Nephron (organoid): ENCODE data around the gene ELK4.

Experiments
- H3K27ac Mint-ChIP-seq, 3 experiments: 2 replicates each; pipeline ENCODE4 v1.8.0; 2020; ENCODE audit warnings: mixed read lengths in 3 of 3, mild to moderate bottlenecking in 2 of 3, moderate library complexity in 1 of 3
- H3K27me3 Mint-ChIP-seq: 2 replicates; pipeline ENCODE4 v1.8.0; 2021; ENCODE audit warnings: low read depth, mild to moderate bottlenecking, moderate library complexity, mixed read lengths
- H3K36me3 Mint-ChIP-seq: 2 replicates; pipeline ENCODE4 v1.8.0; 2020; ENCODE audit warnings: low read depth, mixed read lengths
- H3K4me1 Mint-ChIP-seq: 2 replicates; pipeline ENCODE4 v1.8.0; 2020; ENCODE audit warnings: mixed read lengths
- H3K4me3 Mint-ChIP-seq, 3 experiments: 2 replicates each; pipeline ENCODE4 v1.8.0; 2020; ENCODE audit warnings: mild to moderate bottlenecking in 3 of 3, mixed read lengths in 3 of 3, moderate library complexity in 2 of 3
- H3K9me3 Mint-ChIP-seq: 2 replicates; pipeline ENCODE4 v1.8.0; 2020; ENCODE audit warnings: mixed read lengths
- CTCF ChIP-seq, 3 experiments: fragments of 200-600 bp; sonication (generic); IDR thresholded peaks; one replicate each; pipeline ENCODE4 v1.5.0; 2021; ENCODE audit warnings: antibody characterized with exemption in 3 of 3; ENCODE audit not compliant: unreplicated experiment in 3 of 3

Gene ELK4

GRCh38 chr1:205666372-205667166 is 34.8 kb upstream of the ELK4 start:
- no peaks in the 10 kb centered on the region for H3K9me3 Mint-ChIP-seq
- TF ChIP-seq CTCF (IDR thresholded peaks at IDR 0.05; ENCODE audit: unreplicated experiment in 3 of 3), result no peak

GRCh38 chr1:205665201-205666045 is 33.6 kb upstream of the ELK4 start:
- peaks cover 55% of the 10 kb centered on the region for H3K4me1 Mint-ChIP-seq
- H3K9me3 Mint-ChIP-seq, result no peaks in the 10 kb centered on the region
- no peaks in the 10 kb centered on the region for H3K36me3 Mint-ChIP-seq
- peak overlapping the region; percentile 46 to 88 (median 83) for H3K27ac Mint-ChIP-seq
- no peak for TF ChIP-seq CTCF (IDR thresholded peaks at IDR 0.05; ENCODE audit: unreplicated experiment in 3 of 3)
- peaks cover 6% of the 10 kb centered on the region for H3K27me3 Mint-ChIP-seq
- H3K4me3 Mint-ChIP-seq, result no peak overlapping the region

More at GRCh38 chr1:205666372-205667166, 34.8 kb upstream of the ELK4 start:
- H3K27me3 Mint-ChIP-seq, result peaks cover 6% of the 10 kb centered on the region
- peaks cover 62% of the 10 kb centered on the region for H3K4me1 Mint-ChIP-seq
- peak overlapping the region in 1 of 3 experiments; percentile 88 for H3K27ac Mint-ChIP-seq
- H3K36me3 Mint-ChIP-seq, result no peaks in the 10 kb centered on the region
- no peak overlapping the region for H3K4me3 Mint-ChIP-seq

GRCh38 chr1:205664399-205665017 is 32.7 kb upstream of the ELK4 start:
- no peaks in the 10 kb centered on the region for H3K9me3 Mint-ChIP-seq
- H3K27me3 Mint-ChIP-seq, result peaks cover 6% of the 10 kb centered on the region
- no peak overlapping the region for H3K4me3 Mint-ChIP-seq
- no peaks in the 10 kb centered on the region for H3K36me3 Mint-ChIP-seq
- TF ChIP-seq CTCF (IDR thresholded peaks at IDR 0.05; ENCODE audit: unreplicated experiment in 3 of 3), result no peak
- H3K4me1 Mint-ChIP-seq, result peaks cover 56% of the 10 kb centered on the region
- peak overlapping the region in 2 of 3 experiments; percentile 46 to 88 for H3K27ac Mint-ChIP-seq

- H3K4me1 Mint-ChIP-seq, result peaks cover 52% of the 10 kb centered on the region
- H3K4me3 Mint-ChIP-seq, result no peak overlapping the region
- H3K36me3 Mint-ChIP-seq, result no peaks in the 10 kb centered on the region
- no peak overlapping the region for H3K27ac Mint-ChIP-seq
- H3K27me3 Mint-ChIP-seq, result peaks cover 10% of the 10 kb centered on the region
- no peak for TF ChIP-seq CTCF (IDR thresholded peaks at IDR 0.05; ENCODE audit: unreplicated experiment in 3 of 3)
- H3K9me3 Mint-ChIP-seq, result no peaks in the 10 kb centered on the region
These were observed 31.6 kb upstream of the ELK4 start for GRCh38 chr1:205663286-205663936.

- Mint-ChIP-seq H3K4me3 (no peak overlapping the region), H3K9me3 (no peaks in the 10 kb centered on the region), H3K27me3 (peaks cover 5% of the 10 kb centered on the region), H3K27ac (no peak overlapping the region), H3K36me3 (no peaks in the 10 kb centered on the region), H3K4me1 (peaks cover 46% of the 10 kb centered on the region)
- TF ChIP-seq CTCF (IDR thresholded peaks at IDR 0.05; ENCODE audit: unreplicated experiment in 3 of 3), result no peak
These were observed 31.0 kb upstream of the ELK4 start for GRCh38 chr1:205662791-205663190.
